Prostate gland (tissue), 2 donors: ENCODE results near the gene PTGDS. TPM values are rescaled to one million over a fixed set of nuclear protein-coding genes. Genes with fewer than 3 reads are reported as not detected.

Source experiments
- DNase-seq: peaks from one replicate; pipeline ENCODE4 v3.0.0-alpha.2; 2019; ENCODE audit warnings: low spot score
- H3K27ac ChIP-seq, 2 donors: fragments of 200-600 bp; sonication (generic); 2 replicates each; pipeline ENCODE4 v1.5.1; 2017 to 2019
- H3K27me3 ChIP-seq: fragments of 200-600 bp; sonication (generic); replicated peaks from 2 replicates; pipeline ENCODE4 v1.5.1; 2019; ENCODE audit not compliant: insufficient read depth
- H3K36me3 ChIP-seq, 2 donors: fragments of 200-600 bp; sonication (generic); 1 replicate in 1 of 2; 2 replicates in 1 of 2; pipeline versions ENCODE4 v1.5.1 to v1.8.1; 2017 to 2019
- H3K4me1 ChIP-seq: fragments of 200-600 bp; sonication (generic); replicated peaks from 2 replicates; pipeline ENCODE4 v1.5.1; 2019
- H3K4me3 ChIP-seq, 2 donors: fragments of 200-600 bp; sonication (generic); 2 replicates each; pipeline ENCODE4 v1.5.1; 2017 to 2019
- H3K9me3 ChIP-seq: fragments of 200-600 bp; sonication (generic); 2 replicates; pipeline ENCODE4 v1.5.1; 2017
- POLR2A ChIP-seq: fragments of 450-650 bp; IDR thresholded peaks from one replicate; pipeline ENCODE4 v1.6.1; 2016; ENCODE audit warnings: antibody characterized with exemption, mild to moderate bottlenecking
- POLR2AphosphoS5 ChIP-seq: sonication (generic); formaldehyde crosslinking; IDR thresholded peaks from one replicate; pipeline ENCODE4 v1.6.1; 2017; ENCODE audit warnings: antibody characterized with exemption
- WGBS: methylation state at CpG from one replicate; pipeline ENCODE4 v1.1.5; 2018; 5-methylcytosine and 5-hydroxymethylcytosine counted together
- intact Hi-C: fragments of 100-400 bp; cut with DNase I; formaldehyde crosslinking; loops from one replicate; pipeline ENCODE4 v1.14.2; 2022
- total RNA-seq, 2 donors: library from RNA; depleted of rRNA; stranded (reverse); fragments of >200 nt; gene quantifications; one replicate each; pipeline ENCODE4 v1.1.0, GENCODE V29; 2016
- TF ChIP-seq, protein P1 (sequence below), 4 experiments: fragments of 200-600 bp in 2 of 4; fragments of 450-650 bp in 2 of 4; sonication (generic) in 2 of 4; IDR thresholded peaks; 1 replicate in 3 of 4; 2 replicates in 1 of 4; pipeline ENCODE4 v1.5.1; 2016 to 2019; ENCODE audit warnings: antibody characterized with exemption in 4 of 4, mild to moderate bottlenecking in 2 of 4, moderate library complexity in 2 of 4

The PTGDS gene
- total RNA-seq, 2 donors from 2014 or later, result 59.4 to 5,242 TPM

DNA sequence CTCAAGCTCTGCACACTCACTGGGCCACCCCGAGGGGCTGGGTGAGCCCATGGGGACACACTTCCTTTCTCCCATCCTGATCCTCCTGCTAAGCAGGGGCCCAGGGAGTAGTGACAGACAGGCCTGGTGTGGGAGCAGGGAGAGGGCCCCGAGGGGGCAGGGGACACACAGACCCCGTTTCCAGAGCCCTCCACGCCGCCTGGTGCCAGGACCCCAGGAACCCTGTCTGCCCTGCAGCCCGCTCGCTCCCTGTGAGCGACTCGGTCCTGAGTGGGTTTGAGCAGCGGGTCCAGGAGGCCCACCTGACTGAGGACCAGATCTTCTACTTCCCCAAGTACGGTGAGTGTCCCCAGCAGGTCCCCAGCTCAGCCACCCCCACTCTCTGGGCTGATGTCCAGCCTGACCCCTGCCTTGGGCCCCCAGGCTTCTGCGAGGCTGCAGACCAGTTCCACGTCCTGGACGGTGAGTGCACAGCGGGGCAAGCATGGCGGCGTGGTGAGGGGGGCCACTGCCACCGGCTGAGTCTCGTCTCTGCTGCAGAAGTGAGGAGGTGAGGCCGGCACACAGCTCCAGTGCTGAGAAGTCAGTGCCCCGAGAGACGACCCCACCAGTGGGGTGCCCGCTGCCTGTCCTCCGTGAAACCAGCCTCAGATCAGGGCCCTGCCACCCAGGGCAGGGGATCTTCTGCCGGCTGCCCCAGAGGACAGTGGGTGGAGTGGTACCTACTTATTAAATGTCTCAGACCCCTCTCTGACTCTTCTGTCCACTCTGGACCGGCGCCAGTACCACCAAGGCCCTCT is 30.9 kb upstream of the PTGDS start:
- Histone ChIP-seq H3K9me3 (no peaks in the 10 kb centered on the region), H3K36me3 (peaks cover 13 to 14% of the 10 kb centered on the region in 2 donors), H3K4me1 (no peaks in the 10 kb centered on the region), H3K27ac (no peak overlapping the region), H3K27me3 (no peaks in the 10 kb centered on the region), H3K4me3 (no peak overlapping the region)
- WGBS, result 80% methylated on average over 27 of the region's 27 CpGs
- intact Hi-C loops, result loop anchor here (5.0 kb wide), 1 partner anchor 154 kb away; the partner anchor contains the start of gene TMEM141
- TF ChIP-seq POLR2AphosphoS5 (no peak), POLR2A (no peak)
- no peak for DNase-seq

DNA sequence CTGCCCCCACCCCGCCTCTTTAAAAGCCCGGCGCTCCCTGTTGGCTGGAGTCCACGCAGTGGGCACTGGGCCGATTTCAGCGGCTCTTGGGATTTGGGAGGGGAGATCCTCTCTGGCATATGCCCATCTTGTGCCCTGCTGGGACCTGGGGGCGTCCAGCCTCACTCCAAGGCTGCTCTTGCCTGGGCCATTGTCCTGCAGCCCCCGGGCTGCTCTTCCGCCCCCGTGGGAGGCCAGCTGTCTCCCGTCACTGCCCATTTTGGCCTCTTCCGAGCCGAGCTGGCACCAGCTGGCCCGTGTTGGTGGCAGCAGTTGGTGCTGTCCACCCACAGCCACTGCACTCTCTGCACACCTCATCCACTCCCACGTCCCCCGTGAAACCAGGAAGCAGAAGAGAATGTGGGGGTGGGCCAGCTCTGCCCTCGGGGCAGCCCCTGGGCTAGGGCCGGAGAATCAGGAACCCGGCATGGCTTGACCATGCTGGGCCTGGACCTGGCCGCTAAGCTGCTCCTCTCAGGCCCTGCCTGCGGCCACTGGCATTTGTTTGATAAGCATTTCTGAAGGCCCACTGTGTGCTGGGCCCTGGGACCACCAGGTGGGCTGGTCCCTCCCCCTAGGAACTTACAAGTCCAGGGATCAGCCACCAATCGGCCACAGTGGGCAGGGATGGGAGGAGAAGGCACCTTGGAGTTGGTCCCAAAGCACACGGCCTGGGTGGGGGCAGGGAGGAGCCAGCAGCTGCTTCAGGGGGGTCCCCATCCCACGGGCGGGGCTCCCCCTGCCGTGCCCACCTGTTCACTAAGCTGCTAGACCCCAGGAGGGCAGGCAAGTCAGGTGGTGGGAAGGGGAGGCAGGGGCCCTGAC is 30.0 kb upstream of the PTGDS start:
- intact Hi-C loops, result loop anchor here (5.0 kb wide), 1 partner anchor 155 kb away; the partner anchor contains the start of gene TMEM141
- 55% methylated on average over 26 of the region's 26 CpGs for WGBS
- no peak overlapping the region for H3K27ac ChIP-seq
- H3K9me3 ChIP-seq, result no peaks in the 10 kb centered on the region
- no peak overlapping the region for H3K4me3 ChIP-seq
- peaks cover 5 to 6% of the 10 kb centered on the region in 2 donors for H3K36me3 ChIP-seq
- no peaks in the 10 kb centered on the region for H3K27me3 ChIP-seq
- H3K4me1 ChIP-seq, result no peaks in the 10 kb centered on the region
- DNase-seq, result no peak
- TF ChIP-seq, protein P1, sequence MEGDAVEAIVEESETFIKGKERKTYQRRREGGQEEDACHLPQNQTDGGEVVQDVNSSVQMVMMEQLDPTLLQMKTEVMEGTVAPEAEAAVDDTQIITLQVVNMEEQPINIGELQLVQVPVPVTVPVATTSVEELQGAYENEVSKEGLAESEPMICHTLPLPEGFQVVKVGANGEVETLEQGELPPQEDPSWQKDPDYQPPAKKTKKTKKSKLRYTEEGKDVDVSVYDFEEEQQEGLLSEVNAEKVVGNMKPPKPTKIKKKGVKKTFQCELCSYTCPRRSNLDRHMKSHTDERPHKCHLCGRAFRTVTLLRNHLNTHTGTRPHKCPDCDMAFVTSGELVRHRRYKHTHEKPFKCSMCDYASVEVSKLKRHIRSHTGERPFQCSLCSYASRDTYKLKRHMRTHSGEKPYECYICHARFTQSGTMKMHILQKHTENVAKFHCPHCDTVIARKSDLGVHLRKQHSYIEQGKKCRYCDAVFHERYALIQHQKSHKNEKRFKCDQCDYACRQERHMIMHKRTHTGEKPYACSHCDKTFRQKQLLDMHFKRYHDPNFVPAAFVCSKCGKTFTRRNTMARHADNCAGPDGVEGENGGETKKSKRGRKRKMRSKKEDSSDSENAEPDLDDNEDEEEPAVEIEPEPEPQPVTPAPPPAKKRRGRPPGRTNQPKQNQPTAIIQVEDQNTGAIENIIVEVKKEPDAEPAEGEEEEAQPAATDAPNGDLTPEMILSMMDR (IDR thresholded peaks at IDR 0.05), result no peak
- no peak for TF ChIP-seq POLR2A
- TF ChIP-seq POLR2AphosphoS5, result no peak

- intact Hi-C loops, result loop anchor here (5.0 kb wide), 1 partner anchor 156 kb away; the partner anchor contains the start of gene TMEM141
- H3K27me3 ChIP-seq, result no peaks in the 10 kb centered on the region
- WGBS, result 41% methylated on average over 15 of the region's 15 CpGs
- no peaks in the 10 kb centered on the region for H3K9me3 ChIP-seq
- H3K27ac ChIP-seq, result no peak overlapping the region
- DNase-seq, result no peak
- TF ChIP-seq, protein P1 (IDR thresholded peaks at IDR 0.05), result peak in 3 of 4 experiments; percentile 34 to 48 (median 34)
- TF ChIP-seq POLR2A, result no peak
- H3K4me3 ChIP-seq, result no peak overlapping the region
- no peaks in the 10 kb centered on the region for H3K36me3 ChIP-seq
- H3K4me1 ChIP-seq, result no peaks in the 10 kb centered on the region
Measured at GRCh38 chr9:136947955-136948510, 29.3 kb upstream of the PTGDS start.

DNA sequence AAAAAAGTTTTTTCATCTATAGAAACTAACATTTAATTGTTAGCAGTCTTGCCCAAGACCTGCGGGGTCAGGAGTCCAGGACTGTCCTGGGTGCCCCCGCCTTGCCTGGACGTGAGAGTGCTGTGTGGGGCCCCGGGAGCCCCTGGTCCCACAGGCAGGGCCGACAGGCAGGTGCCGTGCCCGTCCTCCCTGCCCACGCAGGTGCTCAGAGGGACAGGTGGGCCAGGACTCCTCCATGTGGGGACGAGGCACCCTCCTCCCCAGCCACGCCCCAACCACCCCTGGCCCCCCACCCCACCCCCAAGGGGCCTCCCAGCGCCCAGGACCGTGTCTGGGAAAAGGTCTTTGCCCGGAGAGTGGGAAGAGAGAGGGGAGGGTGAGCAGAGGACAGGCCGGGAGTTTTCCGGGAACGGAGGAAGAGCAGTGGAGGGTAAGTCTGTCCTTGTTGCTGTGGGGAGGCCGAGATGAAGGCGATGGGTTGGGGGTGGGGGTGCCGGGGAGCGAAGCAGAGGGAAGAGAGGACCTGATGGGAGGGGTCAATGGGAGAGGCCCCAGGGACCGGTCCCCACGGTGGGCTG is 28.0 kb upstream of the PTGDS start:
- H3K4me3 ChIP-seq, result peak overlapping the region; percentile 58 to 61
- peak overlapping the region; percentile 83 to 86 for H3K27ac ChIP-seq
- no peaks in the 10 kb centered on the region for H3K36me3 ChIP-seq
- no peak for DNase-seq
- H3K4me1 ChIP-seq, result no peaks in the 10 kb centered on the region
- intact Hi-C loops, result loop anchor here (5.0 kb wide), 1 partner anchor 157 kb away; the partner anchor contains the start of gene TMEM141
- H3K9me3 ChIP-seq, result no peaks in the 10 kb centered on the region
- TF ChIP-seq, protein P1 (IDR thresholded peaks at IDR 0.05), result no peak
- TF ChIP-seq POLR2A (no peak), POLR2AphosphoS5 (no peak)
- H3K27me3 ChIP-seq, result no peaks in the 10 kb centered on the region
- WGBS, result 14% methylated on average over 22 of the region's 22 CpGs
